Measurements from ENCODE around the gene MAGEA9B.
"Not testable (repeated sequence)": the region's sequence is repeated elsewhere in the genome, so short reads cannot be mapped to it uniquely, and the experiment has no call there.

Gene MAGEA9B

GRCh38 chrX:149551245-149551938 is 35.9 kb downstream of the MAGEA9B start:
- H3K4me2 ChIP-seq (ENCODE audit: insufficient read depth, low read length); H3K79me2 ChIP-seq (ENCODE audit: insufficient read depth, low read length); H3K4me1 ChIP-seq (ENCODE audit: insufficient read depth, low read length); H4K20me1 ChIP-seq (ENCODE audit: insufficient read depth, low read length); H3K9me3 ChIP-seq (ENCODE audit: insufficient read depth, low read length, severe bottlenecking); H3K36me3 ChIP-seq (ENCODE audit: insufficient read depth, low read length); H3K27me3 ChIP-seq (ENCODE audit: insufficient read depth, low read length, poor library complexity); ATAC-seq (ENCODE audit: insufficient read depth, low read depth); H3K9ac ChIP-seq (ENCODE audit: low read depth, low read length); H2AFZ ChIP-seq (ENCODE audit: low read depth, low read length); H3K27ac ChIP-seq (ENCODE audit: low read length); DNase-seq; H3K4me3 ChIP-seq (ENCODE audit: low read depth in 1 of 2, low read length in 2 of 2): not testable (repeated sequence)

GRCh38 chrX:149550454-149550853 is 36.8 kb downstream of the MAGEA9B start:
- H3K9ac ChIP-seq (ENCODE audit: low read depth, low read length); H3K79me2 ChIP-seq (ENCODE audit: insufficient read depth, low read length); H3K9me3 ChIP-seq (ENCODE audit: insufficient read depth, low read length, severe bottlenecking); H3K4me2 ChIP-seq (ENCODE audit: insufficient read depth, low read length); H2AFZ ChIP-seq (ENCODE audit: low read depth, low read length); H3K27me3 ChIP-seq (ENCODE audit: insufficient read depth, low read length, poor library complexity); DNase-seq; H3K27ac ChIP-seq (ENCODE audit: low read length); H3K4me1 ChIP-seq (ENCODE audit: insufficient read depth, low read length); H3K36me3 ChIP-seq (ENCODE audit: insufficient read depth, low read length); H3K4me3 ChIP-seq (ENCODE audit: low read depth in 1 of 2, low read length in 2 of 2); H4K20me1 ChIP-seq (ENCODE audit: insufficient read depth, low read length): not testable (repeated sequence)
- peak; percentile 60 for ATAC-seq (ENCODE audit: insufficient read depth, low read depth)

- not testable (repeated sequence) for H3K36me3 ChIP-seq (ENCODE audit: insufficient read depth, low read length); H3K4me3 ChIP-seq (ENCODE audit: low read depth in 1 of 2, low read length in 2 of 2); H4K20me1 ChIP-seq (ENCODE audit: insufficient read depth, low read length); H3K9me3 ChIP-seq (ENCODE audit: insufficient read depth, low read length, severe bottlenecking); H3K27me3 ChIP-seq (ENCODE audit: insufficient read depth, low read length, poor library complexity); H3K79me2 ChIP-seq (ENCODE audit: insufficient read depth, low read length); H2AFZ ChIP-seq (ENCODE audit: low read depth, low read length); DNase-seq; H3K4me2 ChIP-seq (ENCODE audit: insufficient read depth, low read length); H3K27ac ChIP-seq (ENCODE audit: low read length); H3K4me1 ChIP-seq (ENCODE audit: insufficient read depth, low read length); ATAC-seq (ENCODE audit: insufficient read depth, low read depth); H3K9ac ChIP-seq (ENCODE audit: low read depth, low read length)
These were observed 37.6 kb downstream of the MAGEA9B start, which contains the start of gene HSFX3 for GRCh38 chrX:149549701-149550100. Gene HSFX3, minus strand, starts transcription at chrX:149549924. Its CDS starts 72 bp downstream, at chrX:149549852.

- not testable (repeated sequence) for ATAC-seq (ENCODE audit: insufficient read depth, low read depth); H3K79me2 ChIP-seq (ENCODE audit: insufficient read depth, low read length); H3K9ac ChIP-seq (ENCODE audit: low read depth, low read length); H3K4me2 ChIP-seq (ENCODE audit: insufficient read depth, low read length); H4K20me1 ChIP-seq (ENCODE audit: insufficient read depth, low read length); H3K27me3 ChIP-seq (ENCODE audit: insufficient read depth, low read length, poor library complexity); H3K9me3 ChIP-seq (ENCODE audit: insufficient read depth, low read length, severe bottlenecking); H2AFZ ChIP-seq (ENCODE audit: low read depth, low read length); H3K36me3 ChIP-seq (ENCODE audit: insufficient read depth, low read length); H3K4me3 ChIP-seq (ENCODE audit: low read depth in 1 of 2, low read length in 2 of 2); H3K27ac ChIP-seq (ENCODE audit: low read length); DNase-seq; H3K4me1 ChIP-seq (ENCODE audit: insufficient read depth, low read length)
These were observed 39.5 kb downstream of the MAGEA9B start for GRCh38 chrX:149547782-149548181.

GRCh38 chrX:149546962-149547361 is 40.3 kb downstream of the MAGEA9B start:
- H3K27ac ChIP-seq (ENCODE audit: low read length); ATAC-seq (ENCODE audit: insufficient read depth, low read depth): not testable (repeated sequence)

More at GRCh38 chrX:149546962-149547361, 40.3 kb downstream of the MAGEA9B start:
- not testable (repeated sequence) for DNase-seq; H3K4me2 ChIP-seq (ENCODE audit: insufficient read depth, low read length); H3K4me1 ChIP-seq (ENCODE audit: insufficient read depth, low read length); H3K27me3 ChIP-seq (ENCODE audit: insufficient read depth, low read length, poor library complexity); H4K20me1 ChIP-seq (ENCODE audit: insufficient read depth, low read length); H3K79me2 ChIP-seq (ENCODE audit: insufficient read depth, low read length); H3K9me3 ChIP-seq (ENCODE audit: insufficient read depth, low read length, severe bottlenecking); H2AFZ ChIP-seq (ENCODE audit: low read depth, low read length); H3K4me3 ChIP-seq (ENCODE audit: low read depth in 1 of 2, low read length in 2 of 2); H3K36me3 ChIP-seq (ENCODE audit: insufficient read depth, low read length); H3K9ac ChIP-seq (ENCODE audit: low read depth, low read length)
